ENCODE measurements around the gene ALDH1A1.
A peak's percentile ranks its signal among the peaks of the same experiment; 100 is the strongest.
"Not testable (repeated sequence)": the region's sequence is repeated elsewhere in the genome, so short reads cannot be mapped to it uniquely, and the experiment has no call there.

Gene ALDH1A1

DNA sequence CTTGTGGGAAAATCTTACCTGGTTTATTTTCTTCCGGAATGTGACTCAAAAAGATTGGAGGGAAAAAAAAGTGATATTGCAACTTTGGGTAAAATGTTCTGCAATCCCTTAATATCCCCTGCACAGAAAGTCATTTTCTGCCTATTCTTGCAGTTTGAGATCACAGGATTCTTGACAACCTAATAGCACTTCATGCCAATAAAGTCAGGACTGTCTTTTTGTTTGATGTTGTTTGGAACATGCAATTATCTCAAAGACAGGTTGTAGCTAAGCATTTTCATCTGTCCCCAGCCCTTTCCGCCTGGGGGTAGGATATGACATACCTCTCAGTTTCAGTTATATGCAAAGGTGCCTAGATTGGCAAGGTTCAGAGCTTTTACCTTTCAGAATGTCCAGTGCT is 63.9 kb downstream of the ALDH1A1 start:
- DNase-seq = no peak

DNA sequence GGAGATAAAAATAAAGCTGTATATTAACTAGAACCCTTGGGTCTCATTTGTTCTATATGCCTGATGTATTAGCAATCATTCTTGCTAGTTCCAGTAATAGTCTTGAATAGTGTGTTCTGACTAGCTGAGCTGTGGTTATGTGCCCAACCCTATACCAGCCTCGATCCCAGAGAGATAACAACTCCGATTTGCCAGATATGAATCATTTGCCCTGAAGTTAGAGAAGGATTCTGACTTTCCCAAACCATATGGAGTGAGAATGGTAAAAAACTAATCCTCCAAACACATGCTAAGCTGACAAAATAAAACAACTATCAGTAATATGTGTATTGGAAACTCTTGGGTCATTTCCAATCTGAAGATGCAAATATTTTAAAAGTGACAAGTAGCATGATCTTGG is 64.8 kb downstream of the ALDH1A1 start:
- DNase-seq = no peak

DNA sequence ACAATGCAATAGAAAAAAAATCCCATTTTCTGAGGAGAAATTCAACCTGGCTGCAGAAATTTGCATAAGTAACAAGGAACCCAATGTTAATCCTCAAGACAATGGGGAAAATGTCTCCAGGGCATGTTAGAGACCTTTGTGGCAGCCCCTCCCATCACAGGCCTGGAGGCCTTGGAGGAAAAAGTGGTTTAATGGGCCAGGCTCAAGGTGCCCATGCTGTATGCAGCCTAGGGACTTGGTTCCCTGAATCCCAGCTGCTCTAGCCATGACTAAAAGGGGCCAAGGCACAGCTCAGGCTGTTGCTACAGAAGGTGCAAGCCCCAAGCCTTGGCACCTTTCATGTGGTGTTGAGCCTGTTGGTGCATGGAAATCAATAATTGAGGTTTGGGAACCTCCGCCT is 66.5 kb downstream of the ALDH1A1 start:
- no peak for DNase-seq

DNA sequence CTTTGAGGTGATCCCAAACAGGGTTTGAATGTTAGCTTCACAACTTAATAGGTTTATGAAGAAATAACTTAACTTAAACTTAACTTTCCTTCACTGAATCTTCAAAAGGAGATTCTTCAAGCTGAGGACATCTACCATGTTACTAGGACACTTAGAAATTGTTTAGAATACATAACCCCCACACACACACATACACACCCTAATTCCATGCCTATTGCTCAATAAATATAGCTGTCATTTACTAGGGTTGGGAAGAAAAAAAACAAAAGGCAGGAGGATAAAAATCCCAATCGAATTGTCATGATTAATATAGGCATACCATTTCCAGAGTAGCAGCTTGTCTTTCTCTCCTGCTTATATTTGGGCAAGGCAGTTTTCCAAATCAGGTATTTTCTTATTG is 68.3 kb downstream of the ALDH1A1 start:
- no peak for DNase-seq

DNA sequence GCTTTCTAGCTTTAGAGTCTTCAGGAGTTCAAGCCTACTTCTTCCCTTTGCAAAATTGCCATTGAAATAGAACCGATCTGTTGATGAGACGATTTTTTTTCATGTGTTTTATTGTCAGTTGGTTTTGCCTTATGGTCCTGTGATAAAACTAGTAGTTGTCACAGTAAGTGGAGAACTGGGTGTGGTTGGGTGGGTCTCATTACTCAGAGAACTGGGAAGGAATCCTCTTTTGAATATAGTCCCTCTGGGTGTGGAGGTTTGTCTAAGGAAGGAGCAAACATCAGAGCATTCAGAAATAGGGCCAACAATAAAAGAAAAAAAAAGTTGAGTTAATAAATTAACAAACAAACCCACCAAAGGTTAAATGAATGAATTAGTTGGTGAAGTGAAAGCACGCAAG is 69.0 kb downstream of the ALDH1A1 start:
- no peak for DNase-seq

DNA sequence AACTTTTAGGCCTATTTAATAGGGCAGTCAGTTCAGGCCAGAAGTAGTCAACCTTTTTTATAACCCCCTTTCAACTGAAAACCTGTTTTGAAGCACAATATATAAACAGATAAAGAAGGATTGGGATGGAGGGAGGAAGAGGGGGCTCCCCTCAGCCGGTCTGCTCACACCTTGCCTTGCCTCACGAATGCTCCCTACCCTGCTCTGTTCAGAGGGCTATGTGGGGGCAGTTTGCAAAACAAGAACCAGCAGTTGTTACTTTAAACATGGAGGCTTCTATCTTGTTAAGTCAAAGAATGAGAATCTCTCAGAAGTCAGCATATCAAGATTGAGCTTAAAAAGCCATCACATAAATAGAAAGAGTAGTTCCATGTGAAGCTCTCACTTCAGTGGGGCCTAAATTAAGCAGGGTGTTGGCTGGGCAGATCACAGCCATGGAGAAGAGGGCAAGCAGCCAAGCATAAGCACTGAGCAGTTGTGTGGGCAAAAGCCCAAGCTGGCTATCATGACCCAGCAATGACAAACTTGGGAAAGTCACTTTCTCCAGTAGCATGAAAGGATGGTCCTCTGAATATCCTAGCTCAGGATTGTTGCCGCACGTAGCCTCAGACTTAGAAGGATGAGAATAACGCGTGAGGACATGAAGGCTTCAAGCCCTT is 70.6 kb downstream of the ALDH1A1 start:
- DNase-seq = no peak

DNA sequence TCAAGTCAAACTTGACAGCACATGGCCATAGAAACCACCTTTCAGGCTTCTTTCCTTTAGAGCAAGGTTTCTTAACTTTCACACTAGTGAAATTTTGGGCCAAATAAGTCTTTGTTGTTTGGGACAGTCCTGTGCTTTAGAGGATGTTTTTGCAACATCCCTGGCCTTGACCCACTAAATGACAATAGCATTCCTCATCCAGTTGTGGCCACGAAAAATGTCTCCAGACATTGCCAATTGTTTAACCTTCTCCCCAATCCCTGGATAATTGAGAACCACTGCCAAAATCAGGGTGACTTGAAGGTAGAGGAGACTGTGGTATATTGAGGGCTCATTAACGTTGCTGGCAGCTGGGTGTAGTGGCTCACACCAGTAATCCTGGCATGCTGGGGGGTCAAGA is 72.0 kb downstream of the ALDH1A1 start:
- no peak for DNase-seq

DNA sequence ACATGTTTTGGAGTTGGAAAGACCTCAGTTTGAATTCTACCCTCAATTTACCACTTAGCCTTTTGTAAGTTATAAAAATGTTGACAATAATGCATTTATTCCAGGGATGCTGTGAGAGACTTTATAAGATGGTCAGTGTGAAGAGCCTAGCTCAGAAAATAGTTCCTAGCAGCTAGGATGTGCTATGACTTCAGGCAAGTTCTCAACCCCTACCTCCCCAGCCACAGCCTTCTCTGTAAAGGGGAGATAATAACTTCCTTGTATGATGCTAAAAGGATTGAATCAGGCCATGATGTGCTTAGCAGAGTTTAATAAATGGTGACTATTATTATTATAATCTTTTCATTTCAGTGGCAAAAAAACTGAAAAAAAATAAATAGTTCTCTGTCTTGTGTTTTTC is 77.6 kb downstream of the ALDH1A1 start:
- DNase-seq = no peak

DNA sequence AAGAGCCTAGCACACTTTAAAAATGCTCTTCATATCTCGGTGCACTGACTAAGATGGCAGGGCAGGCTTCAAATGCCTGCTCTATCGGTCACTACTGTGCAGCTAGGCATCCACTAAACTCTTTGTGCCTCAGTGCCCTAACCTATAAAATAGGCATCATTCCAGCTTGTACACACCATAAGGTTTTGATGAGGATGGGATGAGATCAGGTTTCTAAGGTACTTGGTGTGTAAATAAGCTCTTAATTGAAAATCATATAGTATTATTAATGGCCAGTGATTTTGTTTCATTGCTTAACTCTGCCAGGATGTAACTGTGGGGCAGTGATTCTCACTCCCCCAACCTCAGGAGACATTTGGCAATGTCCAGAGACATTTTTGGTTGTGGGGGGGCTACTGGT is 78.5 kb downstream of the ALDH1A1 start:
- DNase-seq = no peak

DNA sequence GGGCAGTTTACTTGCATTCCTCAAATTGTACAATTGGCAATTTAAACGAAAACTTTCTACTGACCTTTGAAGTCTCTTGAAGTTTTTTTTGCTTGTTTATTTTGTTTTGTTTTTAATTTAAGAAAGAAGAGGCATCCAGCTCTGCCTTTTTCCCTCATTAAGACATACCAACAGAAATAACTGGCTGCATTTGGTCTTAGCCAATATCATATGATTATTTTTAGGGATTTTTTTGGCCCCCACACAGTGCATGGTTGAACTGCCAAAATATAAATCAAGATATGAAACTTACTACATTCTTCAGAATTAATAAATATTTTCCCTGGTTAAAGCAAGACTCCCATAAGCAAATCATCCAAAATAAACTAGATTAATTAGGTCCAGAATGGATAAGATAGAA is 79.4 kb downstream of the ALDH1A1 start:
- no peak for DNase-seq

DNA sequence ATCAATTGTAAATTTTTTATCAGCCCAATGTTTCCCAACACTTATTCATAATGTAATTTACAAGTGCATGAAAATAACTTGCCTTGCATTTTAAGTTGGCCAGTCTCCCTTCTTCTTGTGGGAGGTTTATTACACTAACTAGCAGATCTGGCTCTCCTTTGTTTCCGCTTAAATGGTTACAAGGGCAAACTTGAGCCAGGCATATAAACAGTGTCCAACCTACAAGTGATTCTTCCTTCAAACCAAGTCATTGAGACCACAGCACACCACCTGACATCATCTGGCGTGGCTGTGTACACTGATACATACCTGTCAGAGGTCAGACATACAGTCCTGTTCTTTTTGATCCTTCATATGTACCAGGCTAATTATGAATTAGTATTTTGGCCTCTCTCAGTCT is 80.1 kb downstream of the ALDH1A1 start:
- no peak for DNase-seq

DNA sequence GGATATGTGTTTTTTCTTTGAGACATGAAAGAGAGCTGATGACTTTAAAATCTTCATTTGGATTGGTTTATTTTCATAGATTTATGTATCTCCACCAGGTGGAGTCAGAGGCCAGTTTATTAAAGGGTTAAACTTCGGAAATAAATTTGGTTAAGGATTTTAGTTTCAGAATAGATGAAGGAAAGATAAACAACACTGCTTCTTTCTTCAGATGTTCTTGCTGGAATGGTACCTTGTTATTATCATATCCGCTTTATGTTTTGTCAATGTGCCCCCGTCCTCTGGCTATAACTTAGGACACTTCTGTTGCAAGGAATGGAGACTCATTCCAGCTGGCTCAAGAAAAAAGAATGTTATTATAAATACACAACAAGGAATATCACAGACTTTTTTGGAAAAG is 81.2 kb downstream of the ALDH1A1 start:
- no peak for DNase-seq

DNA sequence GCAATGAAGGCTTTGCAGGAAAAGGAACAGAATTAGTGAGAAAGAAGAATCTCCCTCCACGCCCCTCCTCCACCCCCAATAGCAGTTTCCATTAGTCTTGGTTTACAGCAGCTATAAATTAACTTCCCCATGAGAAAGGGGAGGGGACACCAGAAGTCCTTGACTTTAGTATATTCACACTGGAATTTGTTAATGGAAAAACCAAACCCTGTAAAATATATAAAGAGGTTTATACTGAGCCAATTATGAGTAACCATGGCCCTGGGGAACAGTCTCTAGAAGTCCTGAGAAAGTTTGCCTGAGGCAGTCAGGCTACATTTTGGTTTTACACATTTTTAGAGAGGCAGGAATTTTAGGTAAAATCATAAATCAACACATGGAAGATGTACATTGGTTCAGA is 88.5 kb downstream of the ALDH1A1 start:
- no peak for DNase-seq

DNA sequence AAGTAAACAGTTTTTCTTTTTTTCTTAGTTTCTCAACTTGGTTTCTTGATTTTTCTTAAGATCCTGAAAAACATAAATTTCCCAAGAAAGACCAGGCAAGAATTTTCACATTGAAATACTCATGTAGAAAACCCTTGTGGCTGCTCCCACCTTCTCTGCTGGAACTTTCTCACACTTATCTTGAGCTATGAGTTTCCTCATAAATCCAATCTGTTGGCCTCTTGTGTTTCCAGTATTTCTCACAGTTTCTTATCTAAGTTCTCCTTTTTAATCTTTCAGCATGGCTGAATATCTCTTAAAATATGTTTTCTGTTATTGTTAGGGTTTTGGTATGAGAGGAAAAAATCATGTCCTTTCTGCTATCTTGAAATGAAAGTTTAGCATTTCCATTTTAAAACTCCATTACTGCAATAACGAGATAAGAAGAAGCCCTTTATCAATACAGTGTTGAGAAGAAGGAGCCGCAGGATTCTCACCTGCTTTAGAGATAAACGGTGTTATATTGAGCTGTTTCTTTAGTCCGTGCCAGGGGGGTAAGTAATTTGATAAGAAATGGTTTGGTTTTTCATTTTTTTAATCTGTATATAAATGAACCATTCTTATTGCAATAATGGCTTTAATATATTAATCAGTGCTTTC is 89.3 kb downstream of the ALDH1A1 start:
- no peak for DNase-seq

DNA sequence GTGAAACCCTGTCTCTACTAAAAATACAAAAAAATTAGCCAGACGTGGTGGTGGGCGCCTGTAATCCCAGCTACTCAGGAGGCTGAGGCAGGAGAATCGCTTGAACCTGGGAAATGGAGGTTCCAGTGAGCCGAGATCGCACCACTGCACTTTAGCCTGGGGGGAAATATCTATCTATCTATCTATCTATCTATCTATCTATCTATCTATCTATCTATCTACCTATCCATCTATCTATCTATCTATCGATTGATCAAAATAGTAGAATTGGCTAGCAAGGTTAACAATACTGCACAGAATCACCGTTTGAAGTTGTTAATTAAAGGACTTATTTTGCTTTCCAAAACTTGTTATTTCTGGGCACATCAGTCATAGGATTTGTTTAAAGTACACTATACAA is 90.1 kb downstream of the ALDH1A1 start:
- not testable (repeated sequence) for DNase-seq

DNA sequence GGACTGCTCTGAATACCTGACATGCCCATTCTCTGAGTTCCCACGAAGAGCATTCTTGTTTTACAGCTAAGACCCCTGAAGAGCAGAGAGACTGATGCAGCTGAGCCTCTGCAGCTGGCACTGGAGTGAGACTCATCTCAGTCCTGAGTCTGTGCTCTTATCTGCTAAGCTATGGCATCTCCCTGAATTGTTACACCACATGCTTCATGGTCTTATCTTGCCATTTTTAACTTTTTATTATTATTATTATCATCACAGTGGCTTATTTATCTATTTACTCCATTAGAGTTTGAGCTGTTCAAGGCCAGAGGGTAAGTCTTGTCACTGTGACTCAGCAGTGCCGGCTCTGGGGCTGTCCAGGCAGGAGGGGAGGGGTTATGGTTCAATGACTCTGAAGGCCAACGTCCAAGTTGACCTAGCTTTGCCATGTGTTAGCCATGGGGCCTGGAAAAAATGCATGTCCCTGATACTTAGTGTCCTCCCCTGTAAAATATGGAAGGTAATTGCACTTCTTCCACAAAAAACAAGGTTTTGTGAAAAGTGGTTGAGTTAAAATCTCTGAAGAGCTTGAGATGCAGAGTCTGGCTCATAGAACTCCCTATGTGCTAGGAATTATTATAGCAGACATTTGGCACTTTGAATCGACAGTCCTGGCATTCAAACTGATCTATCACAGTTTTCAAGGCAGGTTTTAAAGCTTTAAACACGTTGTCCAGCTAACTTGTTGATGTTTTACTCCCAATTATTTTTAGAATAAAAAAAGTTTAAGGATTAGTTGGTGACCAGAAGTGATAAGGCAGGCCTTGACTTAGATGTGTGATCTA is 94.6 kb downstream of the ALDH1A1 start:
- no peak for DNase-seq

DNA sequence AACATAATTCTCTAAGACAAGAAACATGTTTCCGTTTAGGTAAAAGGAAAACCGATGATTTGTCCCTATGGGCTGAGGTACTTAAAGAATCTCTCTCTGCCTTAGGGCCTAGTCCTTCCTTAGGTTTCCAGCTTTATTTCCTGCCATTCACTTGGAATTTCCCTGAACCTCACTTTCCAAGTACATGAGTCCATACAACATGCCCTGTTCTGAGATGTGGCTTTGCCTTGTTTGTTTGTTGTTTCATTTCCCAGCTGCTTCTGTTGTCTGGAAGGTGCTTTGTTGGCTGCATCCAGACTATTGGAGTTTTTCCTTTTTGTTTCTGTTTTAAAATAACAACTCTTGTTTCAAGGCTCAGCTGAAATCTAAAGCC is 95.2 kb downstream of the ALDH1A1 start:
- DNase-seq = no peak

DNA sequence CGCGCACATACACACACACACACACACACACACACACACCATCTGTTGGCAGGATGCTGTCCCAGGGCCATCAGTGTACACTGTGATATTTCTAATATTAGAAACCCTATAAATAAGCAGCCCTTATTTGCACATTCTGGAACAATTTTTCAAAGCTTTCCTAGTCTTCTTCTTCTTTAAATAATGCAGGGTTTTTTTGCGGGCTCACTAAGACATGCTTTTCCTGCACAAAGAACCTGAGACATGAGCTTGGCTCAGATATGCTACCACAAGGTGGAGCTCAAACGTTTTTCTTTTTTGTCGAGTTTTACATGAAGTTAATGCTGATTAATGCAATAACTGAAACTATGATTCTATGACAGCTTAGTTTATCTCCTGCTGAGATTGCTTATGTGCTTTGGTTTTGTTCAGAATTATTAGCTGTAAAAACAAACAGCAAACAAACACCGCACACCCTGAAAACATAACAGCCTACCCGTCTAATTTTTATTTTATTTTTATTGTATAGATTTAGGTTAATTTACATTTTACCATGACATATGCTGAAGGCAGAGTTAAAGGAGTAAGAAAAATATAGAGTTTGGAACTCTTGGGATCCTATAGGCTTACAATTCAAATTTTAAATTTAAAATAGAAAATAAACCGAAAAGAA is 95.8 kb downstream of the ALDH1A1 start:
- DNase-seq = peak; percentile 16

DNA sequence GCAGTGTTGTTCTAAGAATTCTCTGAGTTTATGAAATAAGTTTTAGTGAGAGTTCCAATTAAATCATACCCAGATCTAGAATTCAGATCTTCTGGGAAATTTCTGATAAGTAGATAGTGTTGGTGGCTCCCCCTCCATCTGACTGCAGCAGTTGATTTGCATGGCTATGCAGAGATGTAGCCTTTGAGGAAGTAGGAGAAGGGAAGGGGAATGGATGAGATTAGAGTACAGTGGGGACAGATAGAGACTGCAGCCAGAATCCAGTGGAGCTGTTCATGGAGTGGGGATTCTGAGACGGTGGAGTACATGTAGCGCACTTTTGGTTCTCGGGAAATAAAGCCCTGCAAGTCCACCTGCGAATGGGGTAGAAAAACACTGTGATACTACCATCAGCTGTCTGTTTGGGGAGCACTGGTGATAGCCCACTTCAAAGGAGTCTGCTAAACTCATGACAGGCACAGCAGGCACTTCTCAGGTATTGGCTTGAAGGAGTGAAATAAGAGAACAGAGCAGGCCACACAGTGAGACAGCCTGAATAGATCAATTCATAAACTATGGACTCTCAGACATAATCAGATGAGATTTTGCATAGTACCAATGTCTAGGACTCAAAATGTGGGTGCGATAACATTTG is 96.8 kb downstream of the ALDH1A1 start:
- DNase-seq = no peak

DNA sequence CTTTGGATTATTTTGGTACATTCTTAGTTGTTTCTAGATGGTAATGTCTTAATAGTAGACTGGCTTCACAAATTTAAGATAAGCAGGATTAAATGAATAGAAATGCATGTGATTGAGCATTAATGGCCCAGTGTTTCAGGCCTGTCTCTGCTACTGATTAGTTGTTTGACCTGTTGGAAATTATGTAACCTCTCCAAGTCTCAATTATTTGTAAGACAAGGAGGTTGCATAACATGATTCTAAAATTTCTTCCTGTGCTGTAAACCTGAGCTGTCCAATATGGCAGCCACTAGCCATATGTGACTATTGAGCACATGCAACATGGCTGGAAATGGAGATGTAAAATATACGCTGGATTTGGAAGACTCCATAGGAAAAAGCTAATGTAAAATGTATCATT is 97.5 kb downstream of the ALDH1A1 start:
- no peak for DNase-seq
